GM18907 (cell line): ENCODE results near the gene NAV2.
"Not testable (repeated sequence)": the region's sequence is repeated elsewhere in the genome, so short reads cannot be mapped to it uniquely, and the experiment has no call there.

ENCODE experiments used
- ATAC-seq: cut with Tn5 transposase; IDR thresholded peaks from one replicate; pipeline ENCODE4 v1.9.1; 2021; ENCODE audit warnings: mild to moderate bottlenecking, moderate library complexity; ENCODE audit not compliant: unreplicated experiment

The NAV2 gene

GRCh38 chr11:19982774-19983495, 270.3 kb downstream of the NAV2 start:
- no peak for ATAC-seq

- ATAC-seq = no peak
Observed at GRCh38 chr11:19984048-19984742, 271.6 kb downstream of the NAV2 start.

DNA sequence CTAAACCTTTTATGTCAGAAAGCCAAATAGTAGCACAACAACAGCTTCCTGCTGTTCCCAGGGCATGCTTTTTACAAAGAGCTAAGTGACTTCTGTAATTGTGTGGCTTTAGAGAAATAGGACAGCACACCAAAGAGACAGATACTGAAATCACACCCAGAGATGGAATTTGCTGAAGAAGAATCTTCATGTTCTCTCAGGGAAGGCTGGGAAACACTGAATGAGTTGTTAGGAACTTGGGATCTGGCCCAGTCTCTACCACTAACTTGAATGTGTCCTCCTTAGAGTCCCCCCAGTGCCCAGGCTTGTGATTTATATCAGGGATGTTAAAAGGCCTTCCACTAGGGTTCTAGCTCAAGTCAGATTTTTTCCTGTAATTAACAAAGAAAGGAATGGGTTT, 272.5 kb downstream of the NAV2 start:
- ATAC-seq = no peak

DNA sequence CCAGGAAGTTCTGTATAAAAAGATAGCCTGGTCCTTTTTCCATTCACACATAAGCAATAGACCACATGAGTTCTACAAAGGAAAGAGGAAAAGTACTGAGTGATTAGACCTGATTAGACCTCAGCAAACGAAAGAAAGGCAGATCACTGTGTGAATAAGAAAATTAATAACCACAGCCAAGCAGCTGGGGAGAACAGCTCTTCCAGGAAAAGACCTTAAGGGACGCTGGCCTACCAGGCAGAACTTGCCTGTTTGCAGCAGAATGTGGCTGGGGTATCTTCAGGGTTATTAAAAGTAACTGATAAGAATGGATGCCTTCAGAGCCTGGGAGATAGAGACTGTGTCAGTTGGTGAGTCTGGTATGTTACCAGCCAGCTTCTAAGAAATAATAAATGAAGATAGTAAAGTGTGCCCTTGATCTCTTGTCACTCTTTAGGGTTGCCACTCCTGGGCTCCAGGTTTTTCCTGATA, 274.7 kb downstream of the NAV2 start:
- no peak for ATAC-seq

DNA sequence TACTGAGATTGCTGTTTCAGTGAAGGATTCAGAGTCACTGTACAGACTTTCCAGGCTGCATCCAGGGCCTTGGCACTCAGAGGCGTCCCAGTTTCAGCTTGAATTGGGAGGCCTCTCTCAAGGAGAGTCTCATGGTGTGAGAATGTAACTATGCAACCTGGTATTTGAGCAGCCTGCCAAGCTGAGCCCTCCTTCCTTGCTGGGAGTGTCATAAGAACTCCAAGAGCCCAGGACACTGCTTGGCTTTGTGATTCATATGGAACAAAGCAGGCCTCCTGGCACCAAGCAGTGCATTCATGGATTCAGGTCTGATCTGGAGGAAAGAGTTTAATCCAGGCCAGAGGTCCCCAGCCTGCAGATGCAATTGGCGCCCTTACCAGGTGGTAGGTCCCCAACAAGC, 276.0 kb downstream of the NAV2 start:
- ATAC-seq = no peak

- no peak for ATAC-seq
Observed at GRCh38 chr11:19989191-19989590, 276.6 kb downstream of the NAV2 start.

DNA sequence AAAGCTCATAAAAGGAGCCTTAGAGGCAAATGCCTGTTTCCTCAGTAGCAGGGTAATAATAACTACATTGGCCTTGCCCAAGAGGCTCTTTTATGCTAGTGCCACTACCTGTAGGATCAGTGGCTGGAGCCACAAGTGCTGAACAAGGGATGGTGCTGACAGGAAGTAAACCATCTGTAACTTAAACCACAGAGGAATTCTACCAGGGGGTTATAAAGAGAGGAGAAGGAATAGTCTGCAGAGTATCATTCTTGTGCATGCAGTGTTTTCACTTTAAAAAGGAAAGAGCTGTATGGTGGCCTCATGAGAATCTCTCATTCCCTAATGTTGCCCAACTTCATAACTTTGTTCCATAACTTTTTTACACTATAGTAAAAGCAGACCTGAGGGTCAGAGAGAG, 279.5 kb downstream of the NAV2 start:
- ATAC-seq = no peak

DNA sequence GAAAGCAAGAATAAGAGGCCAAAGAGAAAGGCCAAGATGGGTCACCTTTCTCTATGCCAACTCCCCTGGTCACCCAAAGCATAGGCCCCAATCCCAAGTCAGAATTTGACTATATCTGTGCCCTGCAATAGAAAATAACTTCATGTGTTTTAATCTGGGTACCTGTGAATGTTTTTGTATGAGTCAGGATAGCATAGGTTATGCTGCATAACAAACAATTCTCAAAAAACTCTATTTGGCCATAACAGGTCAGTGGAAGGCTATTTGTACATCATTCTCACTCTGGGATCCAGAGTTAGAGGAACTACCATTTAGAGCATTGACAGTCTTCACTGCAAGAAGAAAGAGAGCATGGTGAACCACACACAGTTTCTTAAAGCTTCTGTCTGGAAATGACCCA, 280.4 kb downstream of the NAV2 start:
- ATAC-seq = no peak

- ATAC-seq = no peak
Observed at GRCh38 chr11:19994672-19995071, 282.0 kb downstream of the NAV2 start.

DNA sequence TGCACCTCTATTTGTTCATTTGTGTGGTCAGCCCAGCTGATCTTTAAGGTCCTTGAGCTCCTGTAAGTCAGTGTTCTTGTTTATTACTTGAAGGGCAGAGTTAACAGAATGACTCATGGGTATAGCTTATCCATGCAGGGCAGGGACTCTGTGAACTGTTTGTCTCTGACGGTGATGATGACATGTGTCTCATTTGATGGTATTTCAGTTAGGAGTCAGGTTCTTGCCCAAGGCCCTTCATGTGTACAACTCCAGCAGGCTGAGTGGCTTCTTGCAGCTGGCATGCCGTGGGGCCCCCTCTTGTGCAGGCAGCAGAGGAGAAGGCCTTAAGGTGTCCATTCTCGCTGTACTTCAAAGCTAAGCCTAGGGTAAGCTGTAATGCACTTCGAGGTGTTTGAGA, 282.5 kb downstream of the NAV2 start:
- ATAC-seq = no peak

DNA sequence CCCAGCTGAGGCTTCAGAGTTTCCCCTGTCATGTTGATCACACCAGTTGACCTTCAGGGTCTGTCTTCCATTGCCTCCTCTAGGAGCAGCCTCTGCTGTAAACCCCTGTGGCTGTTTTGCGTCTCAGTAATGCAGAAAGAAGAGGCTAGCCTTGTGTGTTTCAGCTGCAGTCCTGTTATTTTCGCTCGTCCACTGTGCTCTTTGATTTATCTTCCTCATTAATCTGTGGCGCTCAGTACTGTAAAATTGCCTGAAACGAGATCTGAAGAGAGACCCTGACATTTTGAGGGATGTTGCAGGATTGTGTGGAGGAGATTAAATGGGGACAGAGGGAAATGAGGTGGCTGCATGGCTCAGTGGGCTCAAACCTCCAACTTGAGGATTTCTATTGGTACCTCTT, 283.9 kb downstream of the NAV2 start:
- ATAC-seq = no peak

GRCh38 chr11:20000022-20000350, 287.3 kb downstream of the NAV2 start:
- no peak for ATAC-seq

GRCh38 chr11:20000351-20001134, 287.9 kb downstream of the NAV2 start:
- no peak for ATAC-seq

DNA sequence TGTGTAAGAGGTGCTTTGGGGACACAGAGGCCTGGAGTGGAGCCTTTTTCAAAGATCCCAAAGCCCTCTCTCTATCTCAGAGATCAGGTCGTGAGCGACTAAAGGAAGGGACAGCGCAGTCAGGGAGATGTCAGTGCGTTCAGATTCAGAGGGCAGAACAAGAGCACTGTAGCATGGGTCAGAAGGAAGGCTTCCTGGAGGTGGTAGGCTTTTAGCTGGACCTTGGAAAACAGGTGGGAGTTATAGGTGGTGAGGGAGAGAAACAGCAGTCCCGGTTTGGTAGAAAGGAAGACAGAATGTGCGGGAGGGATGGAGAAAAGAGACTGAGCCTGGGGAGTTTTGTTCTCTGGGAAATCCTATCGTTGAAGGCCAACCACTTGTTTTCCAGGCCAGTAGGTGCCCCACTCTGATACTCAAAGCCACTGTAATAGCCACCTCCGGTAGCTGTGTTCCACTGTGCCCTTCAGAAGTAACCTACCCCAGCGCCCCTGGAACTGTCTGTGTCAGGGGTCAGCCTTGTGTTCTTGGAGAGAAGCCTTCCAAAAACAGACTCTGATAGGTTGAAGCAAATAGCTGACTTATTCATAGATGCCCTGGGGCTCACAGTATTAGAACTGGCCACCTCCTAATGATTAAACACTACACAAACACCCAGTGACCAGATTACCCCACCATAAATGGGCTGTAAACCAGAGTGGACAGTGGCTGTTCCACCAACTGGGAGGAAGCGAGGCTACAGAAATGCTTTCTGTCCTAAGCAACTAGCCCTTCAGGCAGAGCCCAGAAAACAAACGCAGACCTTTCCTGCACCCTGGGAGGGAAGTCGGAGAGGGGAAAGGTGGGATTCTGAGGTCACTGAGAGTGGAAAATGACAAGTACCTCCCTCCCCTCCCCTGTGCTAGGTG, 289.9 kb downstream of the NAV2 start:
- no peak for ATAC-seq

DNA sequence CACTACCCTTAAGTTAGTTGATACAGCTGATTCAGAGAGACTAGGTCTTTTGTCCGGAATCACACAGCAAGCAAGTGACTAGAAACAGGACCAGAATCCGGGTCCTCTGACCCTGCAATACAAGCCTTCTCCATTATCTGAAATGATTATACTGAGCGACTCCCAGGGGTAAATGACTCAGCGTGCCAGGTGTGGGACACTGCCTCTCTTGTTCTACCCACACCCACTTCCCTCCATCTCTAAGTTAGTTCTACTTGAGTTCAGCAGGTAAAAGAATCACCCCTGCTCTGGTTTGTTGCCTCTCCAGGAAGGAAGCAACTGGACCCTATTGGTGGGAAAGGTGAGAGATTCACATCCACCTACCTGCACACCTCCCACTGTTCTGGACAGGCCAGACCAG, 290.7 kb downstream of the NAV2 start:
- ATAC-seq = no peak

DNA sequence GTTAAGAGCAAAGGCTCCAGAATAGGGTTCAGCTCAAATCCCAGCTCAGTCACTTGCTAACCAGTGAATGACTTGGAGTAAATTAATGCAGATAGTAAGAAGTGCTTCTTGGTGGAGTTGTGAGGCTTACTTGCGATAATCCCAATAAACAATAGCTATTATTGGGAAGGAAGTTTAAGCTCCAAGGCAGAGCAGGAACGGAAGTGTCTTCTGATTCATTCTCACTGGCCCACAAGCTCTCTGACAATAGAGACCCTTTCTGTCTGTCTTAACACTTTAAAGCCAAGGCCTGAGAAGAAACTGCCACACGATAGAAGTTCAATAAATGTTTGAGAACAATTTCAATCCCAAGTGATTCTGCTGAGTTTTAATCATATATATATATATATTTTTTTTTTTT, 292.2 kb downstream of the NAV2 start:
- no peak for ATAC-seq

- no peak for ATAC-seq
Observed at GRCh38 chr11:20005747-20006146, 293.1 kb downstream of the NAV2 start.

DNA sequence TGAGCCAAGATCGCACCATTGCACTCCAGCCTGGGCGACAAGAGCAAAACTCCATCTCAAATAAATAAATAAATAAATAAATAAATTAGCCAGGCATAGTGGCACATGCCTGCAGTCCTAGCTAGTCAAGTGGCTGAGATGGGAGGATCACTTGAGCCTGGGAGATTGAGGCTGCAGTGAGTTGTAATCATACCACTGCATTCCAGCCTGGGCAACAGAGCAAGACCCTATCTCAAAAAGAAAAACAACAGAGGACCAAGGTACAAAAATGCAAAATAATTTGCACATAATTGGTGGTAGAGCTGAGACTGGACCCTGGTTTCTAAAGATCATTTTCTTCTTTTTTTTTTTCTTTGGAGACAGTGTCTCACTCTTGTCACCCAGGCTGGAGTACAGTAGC, 294.0 kb downstream of the NAV2 start:
- not testable (repeated sequence) for ATAC-seq

DNA sequence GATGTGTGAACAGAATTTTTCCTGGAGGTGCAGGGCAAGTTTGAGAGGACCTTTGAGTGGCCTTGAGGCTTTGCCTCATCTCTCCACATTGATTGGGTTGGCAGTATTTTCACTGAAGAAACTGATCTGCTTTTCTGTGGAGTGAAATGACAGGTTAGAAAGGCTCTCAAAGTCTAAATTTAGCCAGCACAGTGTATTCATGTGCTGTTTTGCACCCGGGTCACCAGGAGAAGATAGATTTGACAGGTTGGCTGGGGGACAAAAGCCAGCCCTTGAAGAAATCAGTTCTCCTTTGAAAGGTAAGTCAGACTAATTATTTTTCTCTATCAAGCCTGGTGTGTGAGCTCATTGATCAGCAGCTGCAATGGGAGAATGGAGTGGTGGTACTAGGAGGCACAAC, 294.7 kb downstream of the NAV2 start:
- ATAC-seq = no peak

- ATAC-seq = no peak
Observed at GRCh38 chr11:20008190-20008870, 295.7 kb downstream of the NAV2 start.
